ENCODE data around the gene HAGHL.

The HAGHL gene
- 4.8 to 11.1 reads per million in 2 donors for total RNA-seq

GRCh38 chr16:726438-727290, at the start of gene HAGHL, which contains the start of gene CCDC78:
HAGHL (plus strand) TSS chr16:727106; CDS start chr16:727510, 404 bp downstream.
CCDC78 (minus strand) TSS chr16:726443; CDS start chr16:726367, 76 bp downstream.
- peak; percentile 57 for DNase-seq

- no peak for DNase-seq
Measured at GRCh38 chr16:677316-678190, 49.4 kb upstream of the HAGHL start.

GRCh38 chr16:678209-678857, 48.6 kb upstream of the HAGHL start:
- DNase-seq, result no peak

GRCh38 chr16:678858-679813, 47.8 kb upstream of the HAGHL start:
- peak; percentile 42 for DNase-seq

- DNase-seq, result peak; percentile 91
Measured at GRCh38 chr16:679814-680624, 46.9 kb upstream of the HAGHL start, which contains the start of gene STUB1. STUB1 (plus strand) TSS chr16:680410; CDS start chr16:680526, 116 bp downstream.

GRCh38 chr16:680625-680945, 46.3 kb upstream of the HAGHL start:
- DNase-seq, result no peak

GRCh38 chr16:680967-681745, 45.8 kb upstream of the HAGHL start:
- DNase-seq, result no peak

GRCh38 chr16:681746-682427, 45.0 kb upstream of the HAGHL start:
- no peak for DNase-seq

- DNase-seq, result no peak
Measured at GRCh38 chr16:682493-683395, 44.2 kb upstream of the HAGHL start.

- no peak for DNase-seq
Measured at GRCh38 chr16:683396-684070, 43.4 kb upstream of the HAGHL start.

GRCh38 chr16:684071-684794, 42.7 kb upstream of the HAGHL start, which contains the start of gene JMJD8:
JMJD8 (minus strand) TSS chr16:684334; CDS start chr16:684319, 15 bp downstream.
- DNase-seq, result peak; percentile 94

GRCh38 chr16:684961-685696, 41.8 kb upstream of the HAGHL start:
- DNase-seq, result no peak

- no peak for DNase-seq
Measured at GRCh38 chr16:685967-686366, 40.9 kb upstream of the HAGHL start.

GRCh38 chr16:686459-687260, 40.2 kb upstream of the HAGHL start:
- no peak for DNase-seq

- DNase-seq, result no peak
Measured at GRCh38 chr16:687499-687898, 39.4 kb upstream of the HAGHL start.

Data from T-helper 9 cell (primary cell).